Measurements from ENCODE around the gene PLEKHD1.
A peak's percentile ranks its signal among the peaks of the same experiment; 100 is the strongest.
"Not testable (repeated sequence)": the region's sequence is repeated elsewhere in the genome, so short reads cannot be mapped to it uniquely, and the experiment has no call there.

Gene PLEKHD1

DNA sequence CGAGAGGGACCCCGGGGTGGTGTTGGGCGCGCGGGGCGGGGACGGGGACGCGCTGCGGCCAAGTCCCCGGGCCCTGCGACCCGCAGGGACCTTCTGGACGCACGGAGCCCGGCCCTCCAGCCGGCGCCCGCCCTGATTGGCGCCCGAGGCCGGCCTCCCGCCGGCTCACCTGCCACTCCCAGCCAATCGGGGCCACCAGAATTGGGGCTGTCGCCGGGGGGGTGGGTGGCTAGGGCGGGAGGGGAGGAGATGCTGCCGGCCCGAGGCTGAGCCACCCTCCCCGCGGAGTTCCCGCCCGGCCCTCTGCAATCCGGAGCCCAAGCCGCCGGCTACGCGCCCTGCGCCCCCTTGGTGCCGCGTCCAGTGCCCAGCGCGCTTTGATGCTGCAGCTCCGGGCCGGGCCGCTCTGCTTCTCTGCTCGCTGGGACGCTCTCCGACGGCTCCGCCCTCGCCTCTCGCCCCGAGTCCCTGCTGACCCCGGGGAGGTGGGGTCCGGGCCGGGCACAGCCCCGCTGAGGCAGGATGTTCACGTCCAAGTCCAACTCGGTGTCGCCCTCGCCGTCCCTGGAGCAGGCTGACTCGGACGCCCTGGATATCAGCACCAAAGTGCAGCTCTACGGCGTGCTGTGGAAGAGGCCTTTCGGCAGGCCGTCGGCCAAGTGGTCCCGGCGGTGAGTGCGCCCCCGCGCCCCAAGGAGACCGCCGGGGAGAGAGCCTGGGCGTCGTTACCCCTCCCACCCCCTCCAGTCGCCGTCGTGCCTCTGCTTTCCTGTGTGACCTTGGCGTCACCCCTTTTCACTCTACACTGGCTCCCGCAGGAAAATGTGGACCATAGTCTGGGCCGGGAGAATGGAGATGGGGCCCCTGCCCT lies at the start of gene PLEKHD1:
TSS of gene PLEKHD1 (plus strand) at position 285 of the 871 bp plus-strand sequence. CDS start at position 523, 238 bp downstream.
- no peak for DNase-seq (ENCODE audit: low read depth)

DNA sequence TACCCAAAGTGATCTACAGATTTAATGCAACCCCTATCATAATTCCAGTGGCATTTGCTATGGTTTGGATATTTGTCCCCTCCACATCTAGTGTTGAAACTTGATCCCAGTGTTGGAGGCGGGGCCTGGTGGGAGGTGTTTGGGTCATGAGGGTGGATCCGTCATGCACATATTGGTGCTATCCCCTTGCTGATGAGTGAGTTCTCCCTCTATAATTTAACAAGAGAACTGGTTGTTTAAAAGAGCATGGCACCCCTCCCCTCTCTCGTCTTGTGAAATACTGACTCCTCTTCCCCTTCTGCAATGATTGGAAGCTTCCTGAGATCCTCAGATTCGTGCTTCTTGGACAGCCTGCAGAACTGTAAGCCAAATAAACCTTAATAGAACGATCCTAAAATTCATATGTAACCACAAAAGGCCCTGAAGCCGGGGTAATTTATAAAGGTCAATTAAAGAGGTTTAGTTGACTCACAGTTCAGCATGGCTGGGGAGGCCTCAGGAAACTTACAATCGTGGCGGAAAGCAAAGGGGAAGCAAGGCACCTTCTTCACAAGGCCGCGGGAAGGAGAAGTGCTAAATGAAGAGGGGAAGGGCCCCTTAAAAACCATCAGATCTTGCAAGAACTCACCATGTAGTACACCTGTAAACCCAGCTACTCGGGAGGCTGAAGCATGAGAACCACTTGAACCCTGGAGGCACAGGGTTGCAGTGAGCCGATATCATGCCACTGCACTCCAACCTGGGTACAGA lies 44.8 kb upstream of the PLEKHD1 start:
- DNase-seq (ENCODE audit: low read depth) = no peak

- no peak for DNase-seq (ENCODE audit: low read depth)
Observed at GRCh38 chr14:69441948-69442347, 42.6 kb upstream of the PLEKHD1 start.

DNA sequence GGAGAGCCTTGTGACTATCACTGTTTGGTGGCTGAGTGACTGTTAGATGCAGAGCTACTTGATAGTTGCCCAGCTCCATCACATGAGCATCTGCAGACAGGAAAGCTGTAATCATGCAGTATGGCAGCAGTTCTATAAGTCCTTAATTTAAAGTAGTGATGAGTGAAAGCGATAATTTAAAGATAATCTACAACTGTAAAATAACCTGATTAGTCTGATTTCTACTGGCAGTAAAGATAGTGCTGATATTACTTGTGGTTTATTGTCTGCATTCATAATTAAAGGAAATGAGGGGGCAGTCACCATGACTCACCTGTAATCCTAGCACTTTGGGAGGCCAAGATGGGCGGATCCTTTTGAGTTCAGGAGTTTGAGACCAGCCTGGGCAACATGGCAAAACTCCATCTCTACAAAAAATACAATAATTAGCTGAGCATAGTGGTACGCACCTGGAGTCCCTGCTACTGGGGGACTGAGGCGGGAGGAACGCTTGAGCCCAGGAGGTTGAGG lies 41.2 kb upstream of the PLEKHD1 start:
- DNase-seq (ENCODE audit: low read depth) = no peak

- DNase-seq (ENCODE audit: low read depth) = no peak
Observed at GRCh38 chr14:69449216-69449615, 35.3 kb upstream of the PLEKHD1 start.

DNA sequence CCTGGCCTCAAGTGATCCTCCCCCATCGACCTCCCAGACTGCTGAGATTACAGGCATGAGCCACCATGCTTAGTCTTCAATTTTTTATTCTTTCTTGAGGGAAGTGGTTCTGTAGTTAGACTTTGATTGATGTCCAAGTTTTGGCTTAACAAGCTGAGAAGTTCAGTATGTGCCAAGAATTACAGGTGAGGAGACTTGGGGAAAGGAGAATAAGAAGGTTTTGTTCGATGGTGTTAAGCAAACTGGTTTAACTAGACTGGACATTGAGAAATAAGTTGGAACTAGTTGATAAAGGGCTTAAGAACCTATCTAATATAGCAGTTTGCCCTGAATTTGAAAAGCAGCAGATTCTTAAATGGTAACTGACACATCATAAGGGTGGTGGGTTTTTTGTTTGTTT lies 32.6 kb upstream of the PLEKHD1 start:
- DNase-seq (ENCODE audit: low read depth) = no peak

DNA sequence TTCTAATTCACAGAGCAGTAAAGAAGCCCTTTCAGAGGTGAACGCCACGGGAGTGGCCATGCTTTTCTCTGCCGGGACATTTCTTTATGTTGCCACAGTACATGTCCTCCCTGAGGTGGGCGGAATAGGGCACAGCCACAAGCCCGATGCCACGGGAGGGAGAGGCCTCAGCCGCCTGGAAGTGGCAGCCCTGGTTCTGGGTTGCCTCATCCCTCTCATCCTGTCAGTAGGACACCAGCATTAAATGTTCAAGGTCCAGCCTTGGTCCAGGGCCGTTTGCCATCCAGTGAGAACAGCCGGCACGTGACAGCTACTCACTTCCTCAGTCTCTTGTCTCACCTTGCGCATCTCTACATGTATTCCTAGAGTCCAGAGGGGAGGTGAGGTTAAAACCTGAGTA lies 26.2 kb upstream of the PLEKHD1 start:
- DNase-seq (ENCODE audit: low read depth) = no peak

- no peak for DNase-seq (ENCODE audit: low read depth)
Observed at GRCh38 chr14:69459122-69459521, 25.4 kb upstream of the PLEKHD1 start.

DNA sequence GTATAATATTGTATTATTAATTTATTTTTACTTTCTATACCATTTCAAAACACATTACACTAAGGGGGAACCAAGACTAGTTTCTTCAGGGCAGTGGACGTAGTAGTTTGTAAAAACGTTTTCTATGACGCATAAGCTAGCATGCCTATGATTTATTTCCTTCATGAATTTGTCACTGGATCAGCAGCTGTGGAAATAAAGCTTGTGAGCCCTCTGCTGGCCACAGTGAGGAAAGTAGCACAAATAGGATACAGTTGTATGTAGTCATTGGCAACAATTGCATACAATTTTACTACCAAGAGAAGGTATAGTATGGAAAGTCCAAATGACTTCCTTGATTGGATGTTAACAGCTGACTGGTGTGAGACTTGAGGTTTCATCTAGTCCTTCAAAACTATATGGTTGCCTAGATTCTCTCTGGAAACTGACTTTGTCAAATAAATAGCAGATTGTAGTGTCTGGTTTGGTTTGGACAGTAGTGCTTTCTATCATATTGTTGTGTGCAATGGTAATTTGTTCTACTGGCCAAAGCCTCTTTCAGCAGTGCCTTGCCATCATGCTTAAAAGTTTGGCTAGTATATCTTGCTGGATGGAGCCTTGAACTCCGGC lies 24.3 kb upstream of the PLEKHD1 start:
- peak; percentile 89 for DNase-seq (ENCODE audit: low read depth)

GRCh38 chr14:69464379-69464778 lies 20.1 kb upstream of the PLEKHD1 start:
- DNase-seq (ENCODE audit: low read depth) = no peak

DNA sequence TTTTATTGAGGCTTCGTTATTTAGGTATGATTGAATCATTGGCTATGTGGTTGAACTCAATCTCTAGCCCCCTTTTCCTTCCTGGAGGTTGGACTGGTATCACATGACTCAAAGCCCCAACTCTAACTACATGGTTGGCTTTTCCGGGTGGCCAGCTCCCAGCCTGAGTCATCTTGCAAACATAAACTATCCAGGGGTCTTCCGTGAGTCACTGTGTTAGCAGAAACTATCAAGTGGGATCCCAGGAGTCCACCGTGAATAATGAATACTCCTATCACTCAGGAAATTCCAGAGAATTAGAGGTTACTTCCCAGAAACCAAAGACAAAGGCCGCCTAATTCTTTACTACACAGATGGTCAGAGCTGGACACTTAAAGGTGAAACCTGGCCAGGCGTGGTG lies 19.7 kb upstream of the PLEKHD1 start:
- DNase-seq (ENCODE audit: low read depth) = peak; percentile 35

DNA sequence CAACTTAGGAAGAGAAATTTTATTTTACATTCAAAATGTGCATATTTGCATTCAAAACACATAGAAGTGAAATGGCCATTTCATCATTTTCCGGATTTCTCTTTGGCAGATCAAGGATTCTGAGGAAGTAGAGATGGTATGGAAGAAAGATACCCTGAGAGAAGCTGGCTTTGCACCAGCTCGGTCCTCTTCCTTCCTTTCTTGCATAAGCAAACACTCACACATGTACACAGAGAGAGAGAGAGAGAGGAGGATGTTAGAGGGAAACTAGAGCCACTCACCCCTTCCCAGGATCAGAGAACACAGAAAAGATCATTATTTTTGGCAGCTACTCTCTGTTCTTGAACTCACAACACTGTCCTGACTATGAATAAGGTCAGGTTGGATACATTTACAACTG lies 15.6 kb upstream of the PLEKHD1 start:
- DNase-seq (ENCODE audit: low read depth) = no peak

GRCh38 chr14:69471436-69471835 lies 13.1 kb upstream of the PLEKHD1 start:
- no peak for DNase-seq (ENCODE audit: low read depth)

DNA sequence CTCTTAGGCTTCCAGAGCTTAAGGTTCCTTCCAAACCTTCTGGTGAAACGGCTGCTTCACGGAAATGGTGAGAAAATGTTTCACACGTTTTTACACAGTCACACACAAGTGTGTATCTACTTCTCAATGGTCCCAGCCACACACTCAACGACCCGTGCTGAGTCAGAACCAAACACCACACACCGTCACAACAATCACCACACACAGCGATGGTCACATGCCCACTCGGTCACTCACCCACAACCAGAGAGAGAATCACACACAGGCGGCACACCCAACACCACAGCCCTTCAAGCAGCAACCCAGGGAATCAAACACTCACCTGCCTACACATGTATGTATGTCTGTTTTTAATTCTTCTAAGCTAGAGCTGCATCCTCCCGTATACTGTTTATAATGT lies 12.6 kb upstream of the PLEKHD1 start:
- DNase-seq (ENCODE audit: low read depth) = no peak

- no peak for DNase-seq (ENCODE audit: low read depth)
Observed at GRCh38 chr14:69473260-69473659, 11.3 kb upstream of the PLEKHD1 start.

DNA sequence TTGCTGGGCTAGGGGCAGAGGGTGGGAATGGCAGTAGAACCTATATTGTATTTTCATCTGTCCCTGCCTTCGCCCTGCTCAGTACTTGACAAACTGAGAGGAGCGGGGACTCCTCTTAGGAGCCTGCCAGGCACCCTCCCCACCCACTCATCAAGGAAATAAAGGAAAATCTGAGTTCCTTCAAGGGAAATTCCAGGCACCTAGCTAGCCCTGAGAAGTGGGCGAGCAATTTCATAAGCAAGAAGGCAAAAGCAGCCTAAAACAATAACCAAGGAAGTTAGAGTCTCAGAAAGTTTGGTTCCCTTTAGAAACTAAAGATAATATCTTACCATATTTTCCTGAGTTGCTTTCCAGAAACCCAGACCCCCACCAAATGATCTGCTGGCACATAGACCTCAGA lies 10.6 kb upstream of the PLEKHD1 start:
- DNase-seq (ENCODE audit: low read depth) = no peak

DNA sequence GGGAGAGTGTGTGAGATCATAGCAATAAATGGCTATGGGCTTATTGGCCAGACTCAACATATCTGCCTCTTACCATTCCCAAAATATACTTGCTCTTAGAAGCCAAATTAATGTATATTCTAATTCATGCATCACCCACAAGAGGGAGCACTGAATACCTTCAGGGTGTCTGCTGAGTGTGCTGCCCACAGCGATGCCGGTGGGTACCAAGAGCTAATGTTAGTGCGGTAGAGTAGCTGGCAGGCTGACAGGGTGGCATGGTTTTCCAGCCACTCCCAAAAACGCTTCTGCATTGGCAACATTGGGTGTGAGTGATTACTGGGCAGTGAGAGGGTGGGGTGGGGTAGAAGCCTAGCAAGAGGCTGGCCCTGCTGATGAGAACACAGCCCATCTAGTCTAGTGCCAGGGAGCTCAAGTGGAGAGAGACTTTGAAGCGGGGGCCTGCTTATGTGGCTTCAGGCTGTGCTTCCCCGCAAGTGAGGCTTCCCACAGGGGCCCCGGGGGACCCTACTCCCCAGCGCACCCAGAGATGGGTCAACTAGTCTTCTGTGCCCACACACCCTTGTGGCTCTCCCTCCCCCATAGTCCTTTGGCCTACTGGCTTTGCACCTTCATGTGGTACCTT lies 9.2 kb upstream of the PLEKHD1 start:
- no peak for DNase-seq (ENCODE audit: low read depth)

- DNase-seq (ENCODE audit: low read depth) = not testable (repeated sequence)
Observed at GRCh38 chr14:69476824-69477450, 7.6 kb upstream of the PLEKHD1 start.

DNA sequence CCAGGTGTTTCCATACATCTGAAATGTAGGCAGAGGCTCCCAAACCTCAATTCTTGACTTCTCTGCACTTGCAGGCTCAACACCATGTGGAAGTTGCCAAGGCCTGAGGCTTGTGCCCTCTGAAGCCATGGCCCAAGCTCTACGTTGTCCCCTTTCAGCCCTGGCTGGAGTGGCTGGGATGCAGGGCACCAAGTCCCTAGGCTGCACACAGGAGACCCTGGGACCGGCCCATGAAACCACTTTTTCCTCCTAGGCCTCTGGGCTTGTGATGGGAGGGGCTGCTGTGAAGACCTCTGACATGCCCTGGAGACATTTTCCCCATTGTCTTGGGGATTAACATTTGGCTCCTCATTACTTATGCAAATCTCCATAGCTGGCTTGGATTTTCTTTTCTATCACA lies 6.5 kb upstream of the PLEKHD1 start:
- DNase-seq (ENCODE audit: low read depth) = not testable (repeated sequence)

GRCh38 chr14:69479696-69480095 lies 4.8 kb upstream of the PLEKHD1 start:
- DNase-seq (ENCODE audit: low read depth) = no peak

GRCh38 chr14:69480136-69480535 lies 4.4 kb upstream of the PLEKHD1 start:
- no peak for DNase-seq (ENCODE audit: low read depth)

Measured in stromal cell of bone marrow (primary cell).